ENCODE data around the gene TMEM150A. TPM values are rescaled to one million over a fixed set of nuclear protein-coding genes. Genes with fewer than 3 reads are reported as not detected.
"Not testable (repeated sequence)": the region's sequence is repeated elsewhere in the genome, so short reads cannot be mapped to it uniquely, and the experiment has no call there.

The TMEM150A gene
- total RNA-seq, 4 donors from 2014 or later = 12.9 to 29.4 (median 16.6) TPM

GRCh38 chr2:85560812-85561279, 41.7 kb downstream of the TMEM150A start:
- H3K27ac ChIP-seq = peak overlapping the region; percentile 80 to 92 (median 90)
- peaks cover 0 to 30% (median 17%) of the 10 kb centered on the region in 4 donors for H3K4me1 ChIP-seq
- WGBS, 2 donors = 2 to 3% methylated on average over 14 of the region's 14 CpGs
- H3K9me3 ChIP-seq = no peaks in the 10 kb centered on the region
- H3K27me3 ChIP-seq = no peaks in the 10 kb centered on the region
- DNase-seq (ENCODE audit: low spot score in 2 of 2) = no peak
- TF ChIP-seq POLR2A (IDR thresholded peaks at IDR 0.05) (no peak), CTCF (IDR thresholded peaks at IDR 0.05) (no peak), EP300 (IDR thresholded peaks at IDR 0.05) (no peak)
- H3K36me3 ChIP-seq = peaks cover 0 to 32% (median 0%) of the 10 kb centered on the region in 3 donors
- peak overlapping the region; percentile 77 to 89 (median 82) for H3K4me3 ChIP-seq

GRCh38 chr2:85560403-85560726, 42.1 kb downstream of the TMEM150A start:
- H3K4me1 ChIP-seq = peaks cover 0 to 30% (median 17%) of the 10 kb centered on the region in 4 donors
- H3K36me3 ChIP-seq = peaks cover 0 to 37% (median 0%) of the 10 kb centered on the region in 3 donors
- H3K27me3 ChIP-seq; DNase-seq (ENCODE audit: low spot score in 2 of 2); H3K9me3 ChIP-seq: not testable (repeated sequence)
- WGBS, 2 donors = 77 to 83% methylated on average over 12 of the region's 12 CpGs
- H3K27ac ChIP-seq = peak overlapping the region in 3 of 4 donors; percentile 89 to 92 (median 92)
- peak overlapping the region; percentile 77 to 89 (median 82) for H3K4me3 ChIP-seq

- no peaks in the 10 kb centered on the region for H3K27me3 ChIP-seq
- TF ChIP-seq CTCF (IDR thresholded peaks at IDR 0.05) = no peak
- no peak for TF ChIP-seq EP300 (IDR thresholded peaks at IDR 0.05)
- no peak for TF ChIP-seq POLR2A (IDR thresholded peaks at IDR 0.05)
- H3K4me1 ChIP-seq = peaks cover 0 to 30% (median 17%) of the 10 kb centered on the region in 4 donors
- no peak overlapping the region for H3K4me3 ChIP-seq
- 94 to 96% methylated on average over 1 of the region's 1 CpG for WGBS, 2 donors
- no peak for DNase-seq (ENCODE audit: low spot score in 2 of 2)
- no peaks in the 10 kb centered on the region for H3K9me3 ChIP-seq
- peaks cover under 1 to 59% (median 3%) of the 10 kb centered on the region in 3 donors for H3K36me3 ChIP-seq
- no peak overlapping the region for H3K27ac ChIP-seq
Measured at GRCh38 chr2:85558160-85558559, 44.3 kb downstream of the TMEM150A start.

- peaks cover 2 to 69% (median 11%) of the 10 kb centered on the region in 3 donors for H3K36me3 ChIP-seq
Measured at GRCh38 chr2:85557130-85557529, 45.4 kb downstream of the TMEM150A start.

GRCh38 chr2:85554980-85555612, 47.4 kb downstream of the TMEM150A start:
- H3K4me3 ChIP-seq = no peak overlapping the region
- DNase-seq (ENCODE audit: low spot score in 2 of 2) = no peak
- H3K4me1 ChIP-seq = peaks cover 0 to 25% (median 7%) of the 10 kb centered on the region in 4 donors
- WGBS, 2 donors = 85 to 90% methylated on average over 3 of the region's 3 CpGs
- no peak for TF ChIP-seq CTCF (IDR thresholded peaks at IDR 0.05)
- no peak for TF ChIP-seq EP300 (IDR thresholded peaks at IDR 0.05)
- no peak for TF ChIP-seq POLR2A (IDR thresholded peaks at IDR 0.05)
- H3K27me3 ChIP-seq = no peaks in the 10 kb centered on the region
- no peak overlapping the region for H3K27ac ChIP-seq
- H3K9me3 ChIP-seq = no peaks in the 10 kb centered on the region
- peaks cover 2 to 89% (median 16%) of the 10 kb centered on the region in 3 donors for H3K36me3 ChIP-seq

More at GRCh38 chr2:85557130-85557529, 45.4 kb downstream of the TMEM150A start:
- no peak for DNase-seq (ENCODE audit: low spot score in 2 of 2)
- 91 to 98% methylated on average over 5 of the region's 5 CpGs for WGBS, 2 donors
- Histone ChIP-seq H3K9me3 (no peaks in the 10 kb centered on the region), H3K27me3 (no peaks in the 10 kb centered on the region), H3K4me1 (peaks cover 0 to 28% (median 17%) of the 10 kb centered on the region in 4 donors), H3K27ac (no peak overlapping the region), H3K4me3 (no peak overlapping the region)
- TF ChIP-seq EP300 (IDR thresholded peaks at IDR 0.05) (no peak), POLR2A (IDR thresholded peaks at IDR 0.05) (no peak), CTCF (IDR thresholded peaks at IDR 0.05) (no peak)

Data from tibial nerve (tissue), 4 donors.